Measurements from ENCODE around the gene LRRC4C.
"Not testable (repeated sequence)": the region's sequence is repeated elsewhere in the genome, so short reads cannot be mapped to it uniquely, and the experiment has no call there.

Gene LRRC4C

GRCh38 chr11:40192590-40192989 lies 1266.9 kb downstream of the LRRC4C start:
- DNase-seq (ENCODE audit: extremely low read depth in 1 of 2, low read depth in 1 of 2) = not testable (repeated sequence)

GRCh38 chr11:40190294-40190693 lies 1269.2 kb downstream of the LRRC4C start:
- DNase-seq (ENCODE audit: extremely low read depth in 1 of 2, low read depth in 1 of 2) = no peak

GRCh38 chr11:40188848-40189247 lies 1270.6 kb downstream of the LRRC4C start:
- no peak for DNase-seq (ENCODE audit: extremely low read depth in 1 of 2, low read depth in 1 of 2)

GRCh38 chr11:40187295-40187694 lies 1272.2 kb downstream of the LRRC4C start:
- DNase-seq (ENCODE audit: extremely low read depth in 1 of 2, low read depth in 1 of 2) = no peak

DNA sequence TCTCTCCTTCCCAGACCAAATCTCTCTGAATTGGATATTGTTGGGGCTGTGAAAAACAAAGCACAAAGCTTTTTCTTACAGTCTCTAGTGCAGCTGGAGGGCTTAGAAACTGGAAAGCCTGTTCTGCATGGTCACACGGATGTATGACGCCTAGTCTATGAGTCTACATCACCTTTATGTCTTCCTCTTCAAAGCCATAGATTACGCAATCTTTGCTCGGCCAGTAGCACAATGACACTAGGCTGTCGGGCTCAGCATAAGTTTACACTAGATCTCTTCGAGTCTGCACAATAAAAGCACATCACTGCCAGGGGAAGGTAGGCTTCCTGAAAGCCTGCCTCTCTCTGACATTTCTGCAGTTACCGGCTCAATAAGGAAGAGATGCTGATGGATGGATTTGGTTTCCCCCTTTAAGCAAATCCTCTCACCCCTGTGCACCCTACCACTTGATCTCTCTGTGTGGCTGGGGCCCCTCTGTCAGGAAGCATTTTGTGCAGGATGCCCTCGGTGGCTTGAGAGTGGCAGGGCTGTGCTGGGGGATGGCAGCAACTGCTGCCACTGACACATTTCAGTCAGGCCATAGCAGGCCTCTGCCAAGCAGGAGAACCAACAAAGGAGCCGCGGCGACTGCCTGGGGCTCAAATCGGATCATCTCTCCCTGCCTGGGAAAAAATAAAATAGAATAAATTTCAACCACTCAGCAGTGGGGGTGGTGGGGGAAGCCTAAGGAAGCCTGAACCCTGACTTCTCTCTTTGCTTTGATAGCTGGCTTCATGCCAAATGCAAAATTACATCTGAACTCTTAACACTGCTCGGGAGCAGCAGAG lies 1272.8 kb downstream of the LRRC4C start:
- DNase-seq (ENCODE audit: extremely low read depth in 1 of 2, low read depth in 1 of 2) = no peak

DNA sequence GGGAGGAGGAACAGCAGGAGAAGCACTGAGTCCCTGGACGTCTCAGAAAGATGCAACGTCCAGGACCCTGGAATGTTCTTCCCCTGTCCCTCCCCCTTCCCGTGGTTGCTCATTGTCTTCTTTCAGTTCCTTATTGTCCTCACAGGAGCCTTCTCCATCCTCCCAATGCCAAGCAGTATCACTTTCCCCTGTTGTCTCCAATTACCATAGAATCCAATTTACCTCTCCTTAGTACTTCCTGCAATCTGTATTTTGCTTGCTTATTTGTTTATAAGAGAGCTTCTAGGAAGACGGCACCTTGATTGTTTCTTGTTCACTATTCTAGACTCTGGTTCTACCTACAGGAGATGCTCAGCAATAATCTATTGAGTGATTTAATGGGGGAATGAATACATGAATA lies 1273.7 kb downstream of the LRRC4C start:
- no peak for DNase-seq (ENCODE audit: extremely low read depth in 1 of 2, low read depth in 1 of 2)

DNA sequence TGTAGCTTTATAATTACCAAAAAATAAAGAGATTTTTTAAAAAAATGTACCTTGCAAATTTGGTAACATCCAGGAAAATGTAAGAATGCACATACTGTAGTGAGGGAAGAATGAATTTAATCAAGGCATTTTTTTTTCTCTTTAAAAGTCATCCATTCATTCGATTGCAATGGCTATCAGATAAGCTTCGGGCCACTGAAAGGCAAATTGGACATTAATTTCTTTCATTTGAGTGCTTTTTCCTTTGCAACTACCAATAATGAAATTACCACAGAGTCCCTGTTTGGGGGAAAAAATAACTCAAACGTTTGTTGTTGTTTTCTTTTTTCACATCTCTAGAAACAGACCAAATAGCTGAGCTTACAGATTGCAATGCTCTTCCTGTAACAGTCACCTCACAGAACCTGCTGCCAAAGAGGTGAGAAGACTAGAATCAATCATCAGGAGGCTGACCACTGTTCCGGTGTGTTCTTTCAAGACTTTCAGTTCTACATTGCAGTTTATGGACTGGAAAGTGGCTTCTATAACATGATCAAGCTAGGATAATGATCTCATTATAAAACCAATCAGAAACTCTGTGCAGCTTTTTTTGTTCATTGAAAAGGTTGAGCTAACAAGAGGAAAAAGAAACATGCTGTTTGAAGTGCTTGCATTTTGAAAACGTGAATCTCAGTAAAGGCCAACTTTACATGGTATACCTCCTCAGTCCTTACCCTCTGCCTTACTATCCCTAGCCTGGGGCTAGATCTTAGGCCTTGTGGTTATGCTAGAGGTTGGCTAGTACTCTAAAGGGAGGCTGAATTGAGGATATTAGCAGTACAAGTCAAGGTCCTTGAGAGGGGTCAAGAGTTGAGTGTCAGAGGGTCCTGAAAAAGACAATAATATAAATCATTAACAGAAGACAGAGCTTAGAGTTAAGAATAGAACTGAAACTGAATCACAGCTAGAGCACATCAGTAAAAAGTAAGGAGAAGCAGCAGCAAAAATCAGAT lies 1276.1 kb downstream of the LRRC4C start:
- no peak for DNase-seq (ENCODE audit: extremely low read depth in 1 of 2, low read depth in 1 of 2)

- no peak for DNase-seq (ENCODE audit: extremely low read depth in 1 of 2, low read depth in 1 of 2)
Observed at GRCh38 chr11:40179541-40179940, 1279.9 kb downstream of the LRRC4C start.

GRCh38 chr11:40178470-40178869 lies 1281.0 kb downstream of the LRRC4C start:
- no peak for DNase-seq (ENCODE audit: extremely low read depth in 1 of 2, low read depth in 1 of 2)

DNA sequence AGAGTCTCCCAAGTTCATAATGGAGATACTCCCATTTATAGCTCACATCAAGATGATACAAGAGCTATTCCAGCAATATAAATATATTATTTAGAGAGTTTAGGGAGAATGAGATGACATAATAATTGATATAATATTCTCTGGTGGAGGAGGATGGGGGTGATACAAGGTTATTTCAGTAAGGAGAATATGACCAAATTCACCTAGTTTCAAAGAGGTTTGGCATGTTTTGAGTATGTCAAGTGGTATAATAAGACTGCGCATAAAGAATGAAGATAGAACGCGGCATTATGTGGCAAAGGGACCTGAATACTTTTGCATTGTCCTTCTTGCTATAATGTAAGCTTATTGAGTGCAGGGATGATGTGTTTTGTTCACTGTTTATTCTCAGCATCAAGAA lies 1283.5 kb downstream of the LRRC4C start:
- DNase-seq (ENCODE audit: extremely low read depth in 1 of 2, low read depth in 1 of 2) = no peak

- no peak for DNase-seq (ENCODE audit: extremely low read depth in 1 of 2, low read depth in 1 of 2)
Observed at GRCh38 chr11:40170078-40170477, 1289.4 kb downstream of the LRRC4C start.

- DNase-seq (ENCODE audit: extremely low read depth in 1 of 2, low read depth in 1 of 2) = no peak
Observed at GRCh38 chr11:40168414-40168813, 1291.0 kb downstream of the LRRC4C start.

GRCh38 chr11:40167805-40168204 lies 1291.6 kb downstream of the LRRC4C start:
- DNase-seq (ENCODE audit: extremely low read depth in 1 of 2, low read depth in 1 of 2) = not testable (repeated sequence)

DNA sequence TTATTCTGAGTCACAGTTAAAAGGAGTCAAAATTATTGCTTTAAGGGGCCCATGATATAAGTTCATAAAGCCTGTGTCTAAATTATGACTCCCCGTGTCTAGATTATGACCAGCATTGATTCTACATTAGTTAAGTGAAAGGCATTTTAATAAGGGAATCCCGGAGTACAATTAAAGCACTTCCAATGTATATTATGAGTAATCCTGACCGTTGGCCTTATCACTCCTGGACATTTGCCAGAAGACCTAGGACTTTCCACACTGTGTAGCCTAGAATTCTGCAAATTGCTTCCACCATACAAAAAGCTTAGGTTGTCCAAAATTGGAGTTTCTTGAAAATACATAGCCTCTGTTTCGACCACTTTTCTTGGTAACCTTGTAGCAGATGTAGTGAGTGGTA lies 1292.6 kb downstream of the LRRC4C start:
- DNase-seq (ENCODE audit: extremely low read depth in 1 of 2, low read depth in 1 of 2) = no peak

DNA sequence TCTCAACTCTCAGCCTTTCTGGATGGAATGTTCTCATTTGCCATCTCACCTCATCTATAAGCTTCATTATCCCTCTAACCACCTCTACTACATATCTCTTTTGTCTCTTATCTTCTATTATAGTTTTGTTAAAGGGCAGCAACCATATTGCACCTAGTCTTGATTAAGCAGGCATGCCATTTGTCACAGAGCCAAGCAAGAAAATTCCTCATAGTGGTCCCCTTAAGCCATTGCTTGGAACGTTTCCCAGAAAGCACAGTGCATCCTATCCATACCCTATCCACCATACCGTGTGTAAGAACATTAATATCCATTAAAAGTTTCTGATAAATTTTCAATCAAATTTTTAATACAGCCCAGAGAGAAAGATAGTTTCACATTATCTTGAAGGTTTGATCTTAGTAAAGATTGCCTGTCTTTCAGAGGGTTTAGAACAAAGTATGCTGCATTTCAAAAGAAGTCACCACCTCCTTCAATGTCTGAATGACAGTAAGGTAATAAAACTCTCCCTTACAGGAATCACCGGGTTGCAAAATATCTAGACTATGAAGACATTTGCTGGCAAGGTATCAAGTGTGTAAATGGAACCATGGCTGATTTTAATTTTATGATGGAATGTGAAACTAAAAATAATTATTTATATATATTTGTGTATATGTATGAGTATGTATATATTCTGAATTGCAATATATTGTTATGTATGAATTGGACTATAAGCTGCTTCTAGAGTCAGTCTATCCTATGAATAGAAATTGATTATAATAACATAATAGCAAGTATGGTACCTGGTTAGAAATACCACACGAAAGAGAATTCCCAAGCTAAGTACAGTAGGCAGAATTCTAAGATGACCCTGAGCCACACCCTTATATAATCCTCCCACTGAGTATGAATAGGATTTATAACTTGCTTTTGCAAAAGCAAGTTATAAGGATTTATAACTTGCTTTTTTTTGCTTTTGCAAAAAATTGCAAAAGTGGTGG lies 1296.3 kb downstream of the LRRC4C start:
- DNase-seq (ENCODE audit: extremely low read depth in 1 of 2, low read depth in 1 of 2) = no peak

GRCh38 chr11:40161854-40162410 lies 1297.5 kb downstream of the LRRC4C start:
- DNase-seq (ENCODE audit: extremely low read depth in 1 of 2, low read depth in 1 of 2) = no peak

DNA sequence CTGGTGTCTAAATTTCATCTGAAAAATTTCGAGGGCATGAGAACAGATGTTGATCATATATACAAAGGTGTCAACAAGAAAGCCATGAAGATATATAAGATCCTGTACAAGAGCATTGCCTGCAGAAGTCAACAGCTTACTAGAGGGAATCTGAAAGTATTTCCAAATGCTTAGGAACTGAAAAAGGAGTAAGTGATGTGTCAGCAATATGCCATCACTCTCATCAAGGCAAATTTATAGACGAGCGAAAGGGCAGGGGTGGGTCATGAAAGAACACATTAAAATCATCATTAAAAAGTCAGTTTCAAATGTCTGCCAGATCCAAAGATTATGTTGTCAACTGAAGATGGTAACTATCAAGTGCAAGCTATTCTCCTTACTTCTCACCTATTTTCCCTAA lies 1299.0 kb downstream of the LRRC4C start:
- DNase-seq (ENCODE audit: extremely low read depth in 1 of 2, low read depth in 1 of 2) = no peak

GRCh38 chr11:40149721-40150120 lies 1309.7 kb downstream of the LRRC4C start:
- no peak for DNase-seq (ENCODE audit: extremely low read depth in 1 of 2, low read depth in 1 of 2)

GRCh38 chr11:40140560-40140959 lies 1318.9 kb downstream of the LRRC4C start:
- DNase-seq (ENCODE audit: extremely low read depth in 1 of 2, low read depth in 1 of 2) = no peak

- DNase-seq (ENCODE audit: extremely low read depth in 1 of 2, low read depth in 1 of 2) = no peak
Observed at GRCh38 chr11:40139536-40139935, 1319.9 kb downstream of the LRRC4C start.

All from stimulated activated CD8-positive, alpha-beta memory T cell treated with anti-CD3 and anti-CD28 coated beads, Interleukin-7, amount 100 ng/mL, for 48 hours (primary cell).